NCI-H82 treated with DMSO at 0.1 percent for 48 hours (cell line): Measurements from ENCODE around the gene ATP5F1D.

Experiments
- DNase-seq: peaks from one replicate; lab custom pipeline; 2025; ENCODE audit not compliant: unreplicated experiment; lab: John Stamatoyannopoulos, UW

ATP5F1D gene

DNA sequence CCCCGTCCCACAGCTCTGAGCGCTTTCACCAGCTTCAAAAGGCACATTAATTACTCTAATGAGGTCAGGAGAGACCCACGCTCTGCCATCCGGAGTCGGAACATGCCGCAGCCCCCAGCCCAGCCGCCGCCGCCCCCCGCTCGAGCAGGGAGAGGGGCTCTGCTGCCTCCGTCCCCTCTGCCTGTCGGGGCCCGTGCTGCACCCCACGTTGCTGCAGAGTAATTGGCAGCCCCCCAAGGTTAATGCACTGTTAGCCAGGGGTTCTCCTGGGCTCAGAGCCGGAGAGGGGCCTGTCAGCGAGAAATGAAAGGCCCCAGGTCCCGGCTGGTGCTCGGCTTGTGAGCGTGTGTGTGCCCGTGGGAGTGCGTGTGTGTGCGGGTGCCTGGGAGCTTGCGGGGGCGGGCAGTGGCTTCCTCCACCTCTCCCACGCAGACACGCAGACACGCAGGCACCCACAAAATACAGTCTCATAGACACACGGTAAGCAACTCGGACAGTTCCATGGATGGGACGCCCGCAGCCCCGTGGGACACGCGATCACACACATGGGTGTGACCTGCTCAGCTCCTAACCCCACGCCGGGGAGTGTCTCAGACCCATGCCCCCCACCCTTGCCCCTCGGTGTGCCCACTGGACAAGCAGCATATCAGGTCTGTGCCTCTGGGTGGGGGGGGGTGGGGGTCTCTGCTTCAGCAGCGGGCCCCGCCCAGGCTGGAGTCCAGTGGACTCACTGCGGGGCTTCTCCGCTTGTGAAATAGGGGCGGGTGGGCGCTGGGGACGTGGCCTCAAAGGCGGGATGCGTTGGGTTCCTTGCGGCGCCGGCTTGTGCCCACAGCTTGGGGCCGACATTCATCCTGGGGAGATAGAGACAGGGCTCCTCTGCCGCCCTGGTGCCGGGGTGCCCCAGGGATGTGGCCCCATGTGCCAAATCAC lies 39.4 kb downstream of the ATP5F1D start:
- DNase-seq: no peak

DNA sequence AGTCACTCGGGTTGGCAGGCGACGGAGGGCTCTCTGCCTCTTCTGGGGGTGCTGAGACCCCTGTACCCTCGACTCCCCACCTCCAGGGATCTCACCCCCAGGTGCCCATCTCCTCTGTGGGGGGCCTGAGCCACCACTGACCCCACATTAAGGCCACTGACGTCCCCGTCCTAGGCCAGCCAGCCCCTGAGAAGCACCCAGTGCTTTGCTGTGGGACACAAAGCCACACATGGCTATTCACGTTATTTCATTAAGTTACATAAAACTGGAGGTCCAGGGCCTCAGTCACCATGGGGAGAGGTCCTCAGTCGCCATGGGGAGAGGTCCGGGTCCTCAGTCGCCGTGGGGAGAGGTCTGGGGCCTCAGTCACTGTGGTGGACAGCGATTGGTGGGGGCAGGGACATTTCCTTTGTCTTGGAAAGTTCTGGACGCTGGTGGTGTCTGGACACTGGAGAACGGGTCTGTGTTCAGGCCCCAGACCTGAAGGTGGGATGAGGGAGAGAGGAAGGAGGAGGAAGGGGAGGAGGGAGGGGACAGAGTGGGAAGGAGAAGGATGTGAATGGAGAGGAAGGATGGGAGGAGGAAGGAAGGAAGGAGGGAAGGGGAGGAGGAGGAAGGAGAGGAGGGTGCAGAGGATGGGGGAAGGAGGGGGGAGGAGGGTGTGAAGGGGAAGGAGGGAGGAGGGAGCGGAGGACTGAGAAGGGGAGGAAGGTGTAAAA lies 40.2 kb downstream of the ATP5F1D start:
- DNase-seq: no peak

DNA sequence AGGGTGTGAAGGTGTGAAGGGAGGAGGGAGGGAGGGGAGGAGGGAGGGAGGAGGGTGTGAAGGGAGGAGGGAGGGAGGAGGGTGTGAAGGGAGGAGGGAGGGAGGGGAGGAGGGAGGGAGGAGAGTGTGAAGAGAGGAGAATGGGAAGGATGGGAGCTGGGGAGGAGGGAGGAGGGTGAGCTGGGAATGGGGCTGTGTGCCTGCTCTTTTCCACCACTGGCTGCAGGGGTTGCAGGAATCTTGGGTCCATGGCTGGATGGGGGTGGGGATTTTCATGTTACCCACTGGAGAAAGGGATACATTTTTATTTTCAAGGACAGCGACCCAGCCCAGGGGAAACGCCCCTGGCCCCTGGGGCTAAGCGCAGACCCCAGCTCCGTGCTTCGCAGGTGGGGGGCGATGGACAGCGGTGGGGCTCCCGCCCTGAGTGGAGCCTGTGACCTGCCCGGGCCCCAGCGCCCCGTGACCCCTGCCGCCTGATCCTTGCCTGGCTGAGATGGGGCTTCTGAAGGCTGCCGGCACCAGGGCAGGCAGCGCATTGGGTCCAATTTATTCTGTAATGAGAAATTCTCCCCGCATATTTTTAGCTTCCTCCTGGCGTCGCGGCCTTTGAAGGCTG lies 41.1 kb downstream of the ATP5F1D start:
- DNase-seq: no peak

DNA sequence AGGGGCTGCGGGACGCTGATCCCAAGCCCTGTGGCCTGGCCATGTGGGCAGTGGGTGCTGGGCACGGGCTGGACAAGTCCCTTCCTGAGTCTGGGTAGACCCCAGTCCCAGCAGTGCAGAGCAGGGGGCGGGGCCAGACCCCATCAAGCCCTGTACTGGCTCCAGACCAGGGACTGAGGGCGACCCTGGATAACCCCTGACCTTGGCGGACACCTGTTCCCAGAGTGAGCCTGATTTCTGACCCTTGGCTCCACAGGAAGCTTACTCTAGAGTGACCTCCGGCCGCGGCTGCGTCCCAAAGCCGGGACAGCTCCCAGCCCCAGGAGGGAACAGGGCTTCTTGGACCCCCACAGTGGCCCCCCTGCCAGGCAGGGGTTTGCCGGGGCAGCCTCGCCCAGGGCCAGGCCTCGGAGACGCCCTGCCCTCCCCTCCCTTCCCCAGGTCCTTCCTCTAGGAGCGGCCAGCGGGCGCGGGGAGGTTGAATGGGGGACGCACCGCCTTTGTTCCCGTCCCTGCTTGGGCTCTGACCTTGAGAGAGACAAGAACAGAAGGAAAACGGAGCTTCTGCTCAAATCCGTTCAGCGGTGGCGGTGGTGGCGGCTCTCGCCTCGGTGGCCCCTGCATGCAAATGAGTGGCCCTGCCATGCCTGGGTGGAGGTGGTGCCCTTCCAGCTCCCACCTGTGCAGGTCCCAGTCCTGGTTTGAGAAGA lies 41.8 kb downstream of the ATP5F1D start:
- no peak for DNase-seq

DNA sequence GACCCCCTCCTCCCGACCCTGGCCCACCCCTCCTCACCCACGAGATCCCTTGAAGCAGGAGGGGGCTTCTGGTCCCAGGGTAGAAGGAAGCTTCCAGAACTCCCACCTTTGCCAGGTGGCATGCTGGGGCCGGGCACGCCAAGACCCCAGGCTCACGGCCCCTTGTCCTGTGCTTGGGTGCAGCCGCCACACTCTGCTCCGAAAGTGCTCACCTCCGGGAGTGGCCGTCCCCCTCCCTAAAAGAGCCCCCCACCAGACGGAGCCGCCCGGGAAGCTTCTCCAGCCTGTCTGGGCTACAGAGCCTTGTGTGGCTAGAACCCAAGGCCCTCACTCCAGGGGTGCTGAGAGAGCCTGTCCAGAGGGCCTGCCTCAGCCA lies 42.4 kb downstream of the ATP5F1D start:
- no peak for DNase-seq

DNA sequence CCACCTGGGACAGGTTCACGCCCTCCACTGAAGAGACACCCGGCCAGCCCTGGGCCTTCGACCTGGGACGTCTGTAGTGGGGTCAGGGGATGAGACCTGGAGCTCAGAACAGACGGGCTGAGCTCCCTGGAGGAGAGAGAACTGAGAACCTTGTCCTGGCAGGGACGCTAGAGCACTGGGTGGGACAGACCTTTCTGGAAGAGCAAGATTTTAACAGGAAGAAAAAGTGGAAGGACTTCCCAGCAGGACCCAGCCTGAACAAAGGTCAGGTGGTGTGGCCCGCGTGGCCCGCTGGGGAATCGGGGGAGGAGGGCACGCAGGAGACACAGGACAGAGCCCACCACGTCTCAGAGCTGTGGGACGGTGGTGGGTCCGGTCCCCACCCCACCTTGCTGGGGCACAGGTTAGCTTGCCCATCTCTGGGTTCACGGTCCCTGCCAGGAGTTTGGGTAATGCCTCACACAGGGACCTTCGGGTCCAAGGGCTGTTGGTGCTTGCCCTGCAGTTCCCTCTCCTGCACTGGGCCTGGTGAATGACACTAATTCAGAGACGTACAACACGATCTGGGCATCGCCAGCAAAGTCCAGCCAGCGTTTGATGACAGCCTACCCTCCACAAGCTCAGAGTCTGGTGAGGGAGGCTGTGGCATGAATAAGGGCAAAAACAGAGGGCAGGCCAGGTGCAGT lies 42.9 kb downstream of the ATP5F1D start:
- DNase-seq: no peak

DNA sequence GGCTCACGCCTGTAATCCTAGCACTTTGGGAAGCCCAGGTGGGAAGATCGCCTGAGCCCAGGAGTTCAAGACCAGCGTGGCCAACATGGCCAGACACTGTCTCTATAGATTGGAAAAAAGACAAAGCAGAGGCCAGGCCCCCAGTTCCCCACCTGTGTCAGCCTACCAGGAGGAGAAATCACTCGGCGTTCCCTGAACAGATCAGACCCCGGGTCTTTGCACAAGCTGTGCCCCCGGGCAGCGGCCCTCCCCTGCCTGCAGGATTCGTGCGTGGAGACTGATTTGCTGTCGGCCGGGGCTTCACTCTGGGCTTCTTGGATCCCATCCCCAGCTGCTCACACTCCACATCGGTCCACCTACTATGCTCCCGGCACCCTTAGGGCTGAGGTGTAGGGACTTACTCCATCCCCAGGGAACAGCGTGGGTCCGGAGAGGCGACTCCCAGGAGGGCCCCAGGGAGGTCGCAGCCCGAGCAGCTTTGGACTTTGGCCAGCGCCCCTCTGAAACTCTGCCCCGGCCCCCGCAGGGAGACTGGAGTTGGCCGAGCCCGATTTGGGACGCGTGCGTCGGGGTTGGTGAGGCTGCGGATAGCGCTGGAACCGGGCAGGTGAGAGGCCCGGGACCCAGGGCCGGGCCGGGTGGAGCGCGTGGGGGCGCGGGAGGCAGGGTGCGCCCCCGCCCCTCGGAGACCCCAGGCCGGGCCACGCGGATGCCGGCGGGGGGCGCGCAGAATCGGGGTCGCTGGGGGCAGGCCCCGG lies 43.6 kb downstream of the ATP5F1D start:
- no peak for DNase-seq

DNA sequence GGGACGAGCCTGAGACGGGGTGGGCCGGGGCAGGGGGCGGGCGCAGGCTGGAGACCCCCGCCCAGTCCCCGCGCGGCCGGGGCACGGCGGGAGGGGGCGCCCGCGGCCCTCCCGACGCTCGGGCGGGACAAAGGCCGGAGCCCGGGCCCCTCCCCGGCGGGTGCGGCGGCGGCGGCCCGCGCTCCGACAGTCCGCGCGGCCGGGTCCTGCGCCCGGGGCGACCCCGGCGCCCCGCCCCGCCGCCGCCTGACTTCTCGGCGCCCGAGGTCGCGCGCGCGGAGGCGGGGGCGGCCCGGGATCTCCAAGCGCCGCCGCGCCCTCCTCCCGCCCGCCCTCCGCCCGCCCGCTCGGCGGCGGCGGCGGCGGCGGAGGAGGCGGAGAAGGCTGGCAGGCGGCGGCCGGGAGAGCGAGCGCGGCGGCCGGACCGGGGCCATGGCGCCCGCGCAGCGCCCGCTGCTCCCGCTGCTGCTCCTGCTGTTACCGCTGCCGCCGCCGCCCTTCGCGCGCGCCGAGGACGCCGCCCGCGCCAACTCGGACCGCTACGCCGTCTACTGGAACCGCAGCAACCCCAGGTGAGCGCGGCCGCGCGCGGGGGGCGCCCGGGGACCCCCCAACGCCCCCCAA lies 44.3 kb downstream of the ATP5F1D start, which contains the start of gene EFNA2:
EFNA2 (plus strand) TSS at position 137 of the 624 bp plus-strand sequence; CDS start at position 433, 296 bp downstream.
- no peak for DNase-seq

DNA sequence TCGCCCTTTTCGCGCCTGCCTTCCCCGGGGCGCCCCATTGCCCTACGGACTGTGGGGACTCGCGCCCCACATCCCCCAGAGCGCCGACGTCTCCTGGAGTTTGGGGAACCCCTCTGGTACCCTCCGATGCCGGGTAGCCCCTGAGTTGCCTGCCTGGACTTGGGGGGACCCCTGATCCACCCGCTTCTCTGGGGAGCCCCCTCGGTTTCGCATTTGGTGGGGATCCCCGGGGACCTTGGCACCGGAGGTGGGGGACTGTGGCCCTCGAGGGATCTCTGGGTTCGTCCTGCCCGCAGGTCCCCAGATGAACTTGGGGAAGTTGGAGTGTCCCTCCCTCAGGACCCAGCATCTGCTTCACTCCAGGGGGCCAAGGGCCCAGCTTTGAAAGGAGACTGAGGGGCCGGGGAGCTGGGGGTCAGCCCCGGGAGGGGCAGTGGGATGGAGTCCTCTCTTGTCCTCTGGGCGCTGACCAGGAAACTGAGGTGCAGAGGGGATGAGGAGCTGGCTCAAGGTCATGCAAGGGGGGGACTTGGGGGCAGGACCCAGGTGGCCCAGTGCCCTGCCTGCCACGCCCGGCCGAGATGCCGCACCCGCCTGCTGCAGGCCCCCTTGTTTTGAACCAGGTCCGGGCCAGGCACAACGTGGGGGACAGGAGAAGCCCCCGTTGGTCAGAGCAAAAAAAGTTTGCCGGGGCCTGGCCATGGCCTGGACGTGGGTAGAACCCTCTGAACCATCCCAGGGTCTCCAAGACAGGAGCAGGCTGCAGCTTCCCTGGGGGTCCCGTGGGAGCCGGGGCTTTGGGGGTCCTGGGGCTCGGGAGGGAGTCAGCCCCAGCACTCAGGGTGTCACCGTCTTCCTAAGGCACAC lies 45.2 kb downstream of the ATP5F1D start:
- DNase-seq: no peak

DNA sequence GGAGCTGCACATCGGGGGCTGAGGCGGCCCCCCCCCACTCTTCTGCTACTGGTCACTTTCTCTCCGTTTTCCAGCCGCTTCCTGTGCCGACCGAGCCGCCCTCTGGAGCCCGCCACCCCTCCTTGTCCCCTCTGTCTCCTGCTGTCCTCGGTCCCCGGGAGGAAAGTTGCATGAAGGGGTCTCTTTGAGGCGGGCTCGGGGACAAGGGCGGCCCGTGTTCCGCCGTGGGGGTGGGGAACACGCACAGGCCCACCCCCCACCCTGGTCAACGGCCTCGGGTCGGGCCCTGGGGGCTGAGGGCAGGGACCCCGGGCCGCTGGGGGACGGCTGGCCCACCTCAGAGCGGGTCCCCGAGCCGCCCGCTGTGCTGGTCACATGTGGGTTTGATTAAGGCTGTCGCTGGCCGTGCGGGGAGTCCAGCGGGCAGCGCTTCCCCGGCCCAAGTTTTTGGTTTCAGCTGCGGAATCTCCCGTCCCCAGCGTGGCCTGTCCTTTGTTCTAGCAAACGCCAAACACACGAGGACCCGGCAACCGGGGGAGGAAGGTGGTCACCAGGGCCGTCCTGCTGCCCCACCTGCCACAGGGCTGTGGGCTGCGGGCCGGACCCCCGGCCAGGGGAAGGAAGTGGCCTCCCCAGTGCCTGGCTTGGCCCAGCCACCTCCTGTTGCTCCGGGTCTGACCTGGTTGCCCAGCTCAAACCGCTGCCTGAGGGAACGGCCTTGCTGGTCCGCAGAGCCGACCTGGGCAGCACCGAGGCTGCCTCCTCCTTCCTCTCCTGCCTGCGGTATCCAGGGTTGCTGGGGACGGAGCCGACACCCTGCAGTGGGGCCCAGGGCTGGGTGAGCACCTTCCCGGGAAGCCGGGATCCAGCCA lies 46.0 kb downstream of the ATP5F1D start:
- DNase-seq: no peak

DNA sequence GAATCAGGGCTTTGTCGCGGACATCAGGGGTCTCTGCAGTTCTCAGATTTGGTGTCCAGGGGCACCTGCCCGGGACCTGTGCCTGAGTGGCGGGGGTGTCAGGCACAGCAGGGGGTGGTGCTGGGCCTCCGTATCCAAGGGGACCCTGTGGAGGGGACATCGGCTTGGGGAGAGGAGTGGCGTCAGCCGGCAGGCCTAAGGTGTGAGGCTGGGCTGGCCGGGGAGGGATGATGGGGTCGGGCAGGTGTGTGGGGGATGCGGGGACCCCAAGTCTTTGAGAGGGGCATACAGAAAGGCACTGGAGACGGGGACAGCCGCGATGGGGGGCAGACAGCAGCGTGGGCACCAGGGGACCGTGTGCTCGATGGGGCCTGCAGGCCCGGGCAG lies 46.7 kb downstream of the ATP5F1D start:
- DNase-seq: no peak

DNA sequence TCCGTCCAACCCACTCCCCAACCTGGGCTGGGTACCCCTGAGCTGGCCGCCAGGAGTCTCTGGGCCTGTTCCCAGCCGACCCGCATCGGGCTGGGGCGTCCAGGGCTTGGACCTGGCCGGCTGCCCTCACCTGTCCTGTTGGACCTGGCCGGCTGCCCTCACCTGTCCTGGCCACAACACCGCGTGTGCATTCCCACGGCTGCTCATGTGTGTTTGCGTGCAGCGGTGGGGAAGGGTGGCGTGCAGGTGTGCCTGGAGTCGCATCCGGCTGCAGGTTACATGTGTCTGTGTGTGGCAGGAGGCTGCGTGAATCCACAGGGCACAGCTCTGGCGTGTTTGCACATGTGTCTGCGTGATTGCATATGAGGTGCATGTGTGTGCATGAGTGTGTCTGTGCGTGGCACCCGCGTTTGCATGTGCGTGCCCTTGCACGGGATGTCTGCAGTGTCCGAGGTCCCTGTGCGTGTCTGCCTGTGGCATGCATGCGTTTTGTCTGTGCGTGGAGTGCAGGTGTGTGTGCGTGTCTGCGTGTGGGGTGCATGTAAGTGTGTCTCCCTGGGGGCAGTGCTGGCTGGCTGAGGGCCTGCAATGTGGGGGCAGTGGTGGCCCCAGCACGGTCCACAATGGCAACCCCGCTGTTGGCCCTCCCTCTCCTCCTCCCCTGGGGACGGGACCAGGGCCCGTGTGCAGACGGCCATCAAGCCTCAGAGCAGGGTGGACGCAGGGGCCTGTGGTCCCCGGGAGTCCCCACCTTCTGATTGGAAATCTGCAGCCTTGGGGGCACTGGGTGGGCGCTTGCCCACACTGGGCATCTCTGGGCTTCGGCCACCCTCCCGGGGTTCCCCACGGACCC lies 47.5 kb downstream of the ATP5F1D start:
- no peak for DNase-seq

DNA sequence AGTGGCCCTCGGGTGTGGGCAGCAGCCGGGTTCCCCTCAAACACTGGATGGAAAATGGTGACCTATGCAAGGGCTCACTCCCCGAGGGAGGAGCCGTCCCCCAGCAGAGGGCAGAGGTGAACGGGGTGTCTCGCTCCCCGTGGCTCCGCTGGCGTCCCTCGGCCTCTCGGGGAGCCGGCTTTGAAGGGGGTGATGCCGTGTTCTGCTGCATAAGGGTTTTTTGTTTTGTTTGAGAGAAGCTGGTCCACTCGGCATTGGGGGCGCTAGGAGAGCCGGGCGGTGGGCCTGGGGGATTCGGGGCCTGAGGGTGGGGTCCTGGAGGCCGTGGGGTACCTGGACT lies 48.1 kb downstream of the ATP5F1D start:
- no peak for DNase-seq

DNA sequence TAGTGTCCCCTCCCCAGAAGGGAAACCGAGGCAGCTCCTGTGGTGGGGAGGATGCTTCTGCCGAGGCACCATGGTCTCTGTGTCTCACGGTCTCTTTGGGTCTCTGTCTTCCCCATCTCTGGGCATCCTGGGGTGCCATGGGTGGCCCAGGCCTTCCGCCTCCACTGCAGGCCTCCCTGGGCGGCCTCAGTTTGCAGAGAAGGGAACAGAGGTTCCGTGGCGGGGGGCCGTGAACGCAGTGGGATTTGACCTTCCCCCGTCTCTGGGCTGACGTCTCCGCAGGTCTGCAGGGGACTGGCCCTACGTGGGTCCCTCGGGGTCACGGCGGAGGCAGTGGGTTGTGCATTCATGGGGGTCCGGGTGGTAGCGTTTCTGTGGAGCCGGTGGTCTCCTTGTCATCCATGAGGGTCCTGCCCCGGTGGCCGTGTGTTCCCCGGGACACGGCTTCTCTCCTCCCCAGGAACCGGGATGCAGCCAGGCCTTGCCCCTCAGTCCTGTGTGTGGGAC lies 48.7 kb downstream of the ATP5F1D start:
- no peak for DNase-seq

DNA sequence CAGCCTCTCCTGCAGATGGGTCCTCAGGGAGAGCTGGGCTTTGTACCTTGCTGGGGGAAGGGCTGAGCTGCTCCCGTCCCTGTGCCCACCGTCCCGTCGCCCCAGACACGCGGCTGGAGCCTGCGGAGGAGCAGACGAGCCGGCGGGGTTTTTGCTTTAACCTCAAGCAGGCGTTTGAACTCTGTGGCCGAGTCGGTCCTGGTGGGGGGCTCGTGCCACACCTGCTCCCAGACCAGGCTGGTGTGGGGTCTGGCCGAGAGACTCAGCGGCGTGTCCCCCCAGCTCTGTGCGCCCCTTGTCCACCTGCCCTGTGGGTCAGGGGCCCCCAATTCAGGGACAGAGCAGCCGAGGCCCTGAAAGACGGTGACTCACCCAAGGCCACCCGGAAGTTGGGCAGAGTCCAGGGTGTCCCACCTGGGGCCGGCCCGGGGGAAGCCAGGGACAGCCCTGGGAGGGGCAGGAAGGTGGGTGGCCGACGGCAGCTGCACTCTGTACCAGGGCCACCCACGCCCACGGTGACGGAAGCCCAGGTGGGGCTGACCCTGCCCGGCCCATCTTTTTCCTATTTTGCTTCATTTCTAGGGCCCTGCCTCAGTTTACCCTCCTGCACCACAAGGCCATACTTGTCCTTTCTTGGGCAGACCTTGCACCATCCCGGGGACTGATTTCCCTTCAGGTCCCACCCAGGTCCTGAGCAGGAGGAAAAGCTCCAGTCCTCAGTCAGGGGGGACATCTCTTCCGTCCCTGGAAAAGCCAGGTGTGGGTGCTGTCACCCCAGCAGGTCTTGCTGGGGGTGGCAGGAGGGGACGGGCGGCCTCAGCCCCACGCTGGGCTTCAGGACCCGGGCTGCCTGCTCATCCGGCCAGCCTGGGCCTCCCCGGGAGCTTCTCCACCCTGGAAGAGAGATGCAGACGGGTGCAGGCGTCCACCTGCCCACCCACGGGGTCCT lies 49.4 kb downstream of the ATP5F1D start:
- no peak for DNase-seq
